ENCODE measurements around the gene CCDC187. TPM values are rescaled to one million over a fixed set of nuclear protein-coding genes. Genes with fewer than 3 reads are reported as not detected.

CCDC187 gene
- total and polyA plus RNA-seq, 2 of the 13 experiments (the other 11 are each of a cell fraction or from before 2014, with no cell fraction given) = 0.03 to 0.13 TPM

- TF ChIP-seq NR0B2 (CRISPR knock-in tag; IDR thresholded peaks at IDR 0.05) = no peak
- no peak for TF ChIP-seq MXD1 (CRISPR knock-in tag; IDR thresholded peaks at IDR 0.05)
- no peak for TF ChIP-seq ZNF296 (CRISPR knock-in tag; conservative IDR thresholded peaks at IDR 0.05)
- no peak for TF ChIP-seq PLRG1 (conservative IDR thresholded peaks at IDR 0.05)
- TF ChIP-seq ZNF761 (CRISPR knock-in tag; conservative IDR thresholded peaks at IDR 0.05) = no peak
- no peak for TF ChIP-seq MIER2 (CRISPR knock-in tag; IDR thresholded peaks at IDR 0.05)
- TF ChIP-seq ZNF576 (CRISPR knock-in tag; IDR thresholded peaks at IDR 0.05) = no peak
- TF ChIP-seq HOXD1 (CRISPR knock-in tag; IDR thresholded peaks at IDR 0.05) = no peak
- TF ChIP-seq SMARCE1 (IDR thresholded peaks at IDR 0.05; ENCODE audit: borderline replicate concordance) = no peak
- 0 out of 2 replicates have a peak, but pooled peaks have one; percentile 45 for TF ChIP-seq MAX (IDR thresholded peaks at IDR 0.05)
- TF ChIP-seq ZNF891 (CRISPR knock-in tag; IDR thresholded peaks at IDR 0.05) = no peak
- no peak for TF ChIP-seq BRD4 (CRISPR knock-in tag; IDR thresholded peaks at IDR 0.05)
- no peak for TF ChIP-seq RNF2 (conservative IDR thresholded peaks at IDR 0.05; ENCODE audit: low read depth)
- no peak for TF ChIP-seq ZUFSP (CRISPR knock-in tag; IDR thresholded peaks at IDR 0.05; ENCODE audit: borderline replicate concordance)
- no peak for TF ChIP-seq PRDM15 (CRISPR knock-in tag; IDR thresholded peaks at IDR 0.05)
- no peak for TF ChIP-seq ZNF562 (CRISPR knock-in tag; IDR thresholded peaks at IDR 0.05; ENCODE audit: borderline replicate concordance)
- no peak for TF ChIP-seq ZNF691 (CRISPR knock-in tag; IDR thresholded peaks at IDR 0.05; ENCODE audit: borderline replicate concordance, low read depth)
- TF ChIP-seq ZBTB43 (CRISPR knock-in tag; conservative IDR thresholded peaks at IDR 0.05) = peak; percentile 61; the same call in 1 of the 2 replicates
- no peak for TF ChIP-seq BORCS8-MEF2B (CRISPR knock-in tag; IDR thresholded peaks at IDR 0.05)
- no peak for TF ChIP-seq KMT2B (CRISPR knock-in tag; IDR thresholded peaks at IDR 0.05)
Observed at GRCh38 chr9:136352682-136353081, 48.8 kb upstream of the CCDC187 start (continued).
